ENCODE measurements around the gene PLEKHG4B.
"Not testable (repeated sequence)": the region's sequence is repeated elsewhere in the genome, so short reads cannot be mapped to it uniquely, and the experiment has no call there.

PLEKHG4B gene

GRCh38 chr5:56561-57290, 35.2 kb upstream of the PLEKHG4B start:
- Histone ChIP-seq H3K4me1 (no peaks in the 10 kb centered on the region), H3K27me3 (peaks cover 27% of the 10 kb centered on the region), H3K4me3 (ENCODE audit: low read depth, low read length) (no peak overlapping the region), H3K36me3 (no peaks in the 10 kb centered on the region), H3K9me3 (no peaks in the 10 kb centered on the region; the same call in 1 of the 2 replicates)
- no peak for TF ChIP-seq CTCF (IDR thresholded peaks at IDR 0.05; ENCODE audit: low read depth, low read length)
- no peak for DNase-seq

GRCh38 chr5:60250-60649, 31.7 kb upstream of the PLEKHG4B start:
- not testable (repeated sequence) for H3K9me3 ChIP-seq; H3K4me3 ChIP-seq (ENCODE audit: low read depth, low read length); H3K4me1 ChIP-seq; DNase-seq; H3K36me3 ChIP-seq; H3K27me3 ChIP-seq

- Histone ChIP-seq H3K27me3 (peaks cover 33% of the 10 kb centered on the region), H3K4me1 (no peaks in the 10 kb centered on the region), H3K4me3 (ENCODE audit: low read depth, low read length) (no peak overlapping the region), H3K9me3 (no peaks in the 10 kb centered on the region), H3K36me3 (no peaks in the 10 kb centered on the region)
- no peak for DNase-seq
- TF ChIP-seq CTCF (IDR thresholded peaks at IDR 0.05; ENCODE audit: low read depth, low read length): no peak
These were observed 21.5 kb upstream of the PLEKHG4B start for GRCh38 chr5:70440-70839.

GRCh38 chr5:72316-73180, 19.4 kb upstream of the PLEKHG4B start:
- not testable (repeated sequence) for H3K9me3 ChIP-seq
- H3K27me3 ChIP-seq: peaks cover 53% of the 10 kb centered on the region

GRCh38 chr5:73181-73447, 18.9 kb upstream of the PLEKHG4B start:
- not testable (repeated sequence) for H3K4me3 ChIP-seq (ENCODE audit: low read depth, low read length); H3K4me1 ChIP-seq; H3K36me3 ChIP-seq; H3K9me3 ChIP-seq; DNase-seq
- H3K27me3 ChIP-seq: peaks cover 56% of the 10 kb centered on the region

More at GRCh38 chr5:72316-73180, 19.4 kb upstream of the PLEKHG4B start:
- H3K36me3 ChIP-seq; DNase-seq; H3K4me1 ChIP-seq; H3K4me3 ChIP-seq (ENCODE audit: low read depth, low read length): not testable (repeated sequence)

GRCh38 chr5:73768-74502, 18.0 kb upstream of the PLEKHG4B start:
- Histone ChIP-seq H3K9me3 (no peaks in the 10 kb centered on the region), H3K27me3 (peaks cover 59% of the 10 kb centered on the region), H3K4me3 (ENCODE audit: low read depth, low read length) (no peak overlapping the region), H3K4me1 (no peaks in the 10 kb centered on the region), H3K36me3 (no peaks in the 10 kb centered on the region)
- no peak for DNase-seq
- no peak for TF ChIP-seq CTCF (IDR thresholded peaks at IDR 0.05; ENCODE audit: low read depth, low read length)

- H3K27me3 ChIP-seq: peaks cover 63% of the 10 kb centered on the region
- H3K36me3 ChIP-seq: no peaks in the 10 kb centered on the region
- no peak for TF ChIP-seq CTCF (IDR thresholded peaks at IDR 0.05; ENCODE audit: low read depth, low read length)
- H3K4me3 ChIP-seq (ENCODE audit: low read depth, low read length): no peak overlapping the region
- no peaks in the 10 kb centered on the region for H3K9me3 ChIP-seq
- no peak for DNase-seq
- no peaks in the 10 kb centered on the region for H3K4me1 ChIP-seq
These were observed 17.4 kb upstream of the PLEKHG4B start for GRCh38 chr5:74503-75109.
